Measurements from ENCODE around the gene SLC6A7.
"Not testable (repeated sequence)": the region's sequence is repeated elsewhere in the genome, so short reads cannot be mapped to it uniquely, and the experiment has no call there.

The SLC6A7 gene

GRCh38 chr5:150230842-150231241, 41.0 kb downstream of the SLC6A7 start:
- DNase-seq (ENCODE audit: low read depth), result no peak
- TF ChIP-seq CTCF (IDR thresholded peaks at IDR 0.05; ENCODE audit: low read depth, low read length, missing control alignments), result no peak
- H3K4me3 ChIP-seq (ENCODE audit: low read depth, low read length), result no peak overlapping the region

GRCh38 chr5:150233706-150234105, 43.8 kb downstream of the SLC6A7 start:
- DNase-seq (ENCODE audit: low read depth); H3K4me3 ChIP-seq (ENCODE audit: low read depth, low read length): not testable (repeated sequence)

GRCh38 chr5:150234576-150235499, 45.0 kb downstream of the SLC6A7 start:
- no peak for DNase-seq (ENCODE audit: low read depth)
- TF ChIP-seq CTCF (IDR thresholded peaks at IDR 0.05; ENCODE audit: low read depth, low read length, missing control alignments), result no peak
- H3K4me3 ChIP-seq (ENCODE audit: low read depth, low read length), result no peak overlapping the region

GRCh38 chr5:150235500-150235854, 45.6 kb downstream of the SLC6A7 start:
- H3K4me3 ChIP-seq (ENCODE audit: low read depth, low read length), result no peak overlapping the region
- DNase-seq (ENCODE audit: low read depth), result no peak
- no peak for TF ChIP-seq CTCF (IDR thresholded peaks at IDR 0.05; ENCODE audit: low read depth, low read length, missing control alignments)

GRCh38 chr5:150236313-150236712, 46.5 kb downstream of the SLC6A7 start:
- DNase-seq (ENCODE audit: low read depth), result no peak
- H3K4me3 ChIP-seq (ENCODE audit: low read depth, low read length), result no peak overlapping the region
- no peak for TF ChIP-seq CTCF (IDR thresholded peaks at IDR 0.05; ENCODE audit: low read depth, low read length, missing control alignments)

- H3K4me3 ChIP-seq (ENCODE audit: low read depth, low read length), result no peak overlapping the region
- DNase-seq (ENCODE audit: low read depth), result no peak
- no peak for TF ChIP-seq CTCF (IDR thresholded peaks at IDR 0.05; ENCODE audit: low read depth, low read length, missing control alignments)
Observed at GRCh38 chr5:150236981-150237754, 47.3 kb downstream of the SLC6A7 start.

GRCh38 chr5:150238646-150239045, 48.8 kb downstream of the SLC6A7 start:
- no peak for TF ChIP-seq CTCF (IDR thresholded peaks at IDR 0.05; ENCODE audit: low read depth, low read length, missing control alignments)
- H3K4me3 ChIP-seq (ENCODE audit: low read depth, low read length), result no peak overlapping the region
- no peak for DNase-seq (ENCODE audit: low read depth)
